GM21619 (cell line): Measurements from ENCODE around the gene ERI3.

Experiments
- ATAC-seq: cut with Tn5 transposase; IDR thresholded peaks from one replicate; pipeline ENCODE4 v1.9.1; 2021; ENCODE audit not compliant: unreplicated experiment

ERI3 gene

GRCh38 chr1:44318097-44319088 is 36.7 kb downstream of the ERI3 start:
- ATAC-seq: no peak

GRCh38 chr1:44316231-44316759 is 38.8 kb downstream of the ERI3 start:
- peak; percentile 61 for ATAC-seq

GRCh38 chr1:44315521-44315920 is 39.5 kb downstream of the ERI3 start:
- no peak for ATAC-seq

- ATAC-seq: no peak
Observed at GRCh38 chr1:44314452-44314851, 40.6 kb downstream of the ERI3 start.

- ATAC-seq: no peak
Observed at GRCh38 chr1:44313265-44313918, 41.7 kb downstream of the ERI3 start.

GRCh38 chr1:44312399-44313196 is 42.5 kb downstream of the ERI3 start:
- ATAC-seq: no peak

- no peak for ATAC-seq
Observed at GRCh38 chr1:44310006-44310405, 45.1 kb downstream of the ERI3 start.

GRCh38 chr1:44305962-44306422 is 49.1 kb downstream of the ERI3 start:
- no peak for ATAC-seq

- no peak for ATAC-seq
Observed at GRCh38 chr1:44303532-44303931, 51.5 kb downstream of the ERI3 start.

GRCh38 chr1:44302541-44302940 is 52.5 kb downstream of the ERI3 start:
- no peak for ATAC-seq

GRCh38 chr1:44301442-44301841 is 53.6 kb downstream of the ERI3 start:
- ATAC-seq: no peak

GRCh38 chr1:44300852-44301251 is 54.2 kb downstream of the ERI3 start:
- no peak for ATAC-seq

GRCh38 chr1:44297695-44298400 is 57.2 kb downstream of the ERI3 start:
- no peak for ATAC-seq

GRCh38 chr1:44296806-44297205 is 58.3 kb downstream of the ERI3 start:
- no peak for ATAC-seq

- ATAC-seq: no peak
Observed at GRCh38 chr1:44296086-44296485, 59.0 kb downstream of the ERI3 start.

GRCh38 chr1:44294588-44295007 is 60.5 kb downstream of the ERI3 start:
- ATAC-seq: no peak

- ATAC-seq: no peak
Observed at GRCh38 chr1:44293761-44294315, 61.2 kb downstream of the ERI3 start.

GRCh38 chr1:44292651-44293050 is 62.4 kb downstream of the ERI3 start:
- ATAC-seq: no peak

- no peak for ATAC-seq
Observed at GRCh38 chr1:44290250-44291094, 64.6 kb downstream of the ERI3 start.
